Natural killer cell (primary cell): ENCODE data around the gene NFIC. TPM values are rescaled to one million over a fixed set of nuclear protein-coding genes. Genes with fewer than 3 reads are reported as not detected.

Source experiments
- ATAC-seq, 3 donors: fragments of 150-1000 bp in 2 of 3; fragments of 200-7000 bp in 1 of 3; cut with Tn5 transposase; 1 replicate in 1 of 3; 2 replicates in 2 of 3; pipeline ENCODE4 v1.10.0; 2021; ENCODE audit warnings: mild to moderate bottlenecking in 2 of 3, moderate library complexity in 2 of 3
- DNase-seq, 2 donors: peaks; one replicate each; pipeline versions ENCODE4 v3.0.0 to v3.0.0-alpha.2; 2013 to 2021; ENCODE audit warnings: mixed read lengths in 1 of 2
- H3K27ac ChIP-seq: one replicate; pipeline ENCODE4 v1.5.1; 2013; ENCODE audit warnings: mild to moderate bottlenecking, low read length
- H3K27me3 ChIP-seq: one replicate; pipeline ENCODE4 v1.6.1; 2013; ENCODE audit warnings: low read length; ENCODE audit not compliant: control insufficient read depth, insufficient read depth
- H3K36me3 ChIP-seq: one replicate; pipeline ENCODE4 v1.6.1; 2013; ENCODE audit warnings: low read length; ENCODE audit not compliant: control insufficient read depth, insufficient read depth
- H3K4me1 ChIP-seq: one replicate; pipeline ENCODE4 v1.6.1; 2013; ENCODE audit warnings: low read length; ENCODE audit not compliant: control insufficient read depth, insufficient read depth
- H3K4me3 ChIP-seq: one replicate; pipeline ENCODE4 v1.5.1; 2013; ENCODE audit warnings: low read length
- H3K9me3 ChIP-seq: one replicate; pipeline ENCODE4 v1.6.1; 2013; ENCODE audit warnings: low read length; ENCODE audit not compliant: control insufficient read depth, insufficient read depth
- H3K27ac Mint-ChIP-seq, 2 donors: one replicate each; pipeline ENCODE4 v1.8.0; 2022; ENCODE audit warnings: mild to moderate bottlenecking in 2 of 2, mixed read lengths in 2 of 2, moderate library complexity in 1 of 2
- H3K27me3 Mint-ChIP-seq, 2 donors: one replicate each; pipeline ENCODE4 v1.8.0; 2022; ENCODE audit warnings: low read depth in 2 of 2, mixed read lengths in 2 of 2
- H3K36me3 Mint-ChIP-seq: one replicate; pipeline ENCODE4 v1.8.0; 2022; ENCODE audit warnings: mixed read lengths
- H3K4me1 Mint-ChIP-seq, 2 donors: one replicate each; pipeline ENCODE4 v1.8.0; 2022; ENCODE audit warnings: mixed read lengths in 2 of 2
- H3K4me3 Mint-ChIP-seq: one replicate; pipeline ENCODE4 v1.8.0; 2022; ENCODE audit warnings: mild to moderate bottlenecking, moderate library complexity, mixed read lengths
- H3K9me3 Mint-ChIP-seq, 2 donors: one replicate each; pipeline ENCODE4 v1.8.0; 2022; ENCODE audit warnings: mixed read lengths in 2 of 2
- CTCF ChIP-seq: fragments of 200-600 bp; IDR thresholded peaks from one replicate; pipeline ENCODE4 v1.8.0; 2022; ENCODE audit warnings: antibody characterized with exemption
- WGBS: methylation state at CpG from one replicate; pipeline ENCODE4 v1.1.7; 2013; ENCODE audit warnings: missing lambda C conversion rate; ENCODE audit not compliant: insufficient coverage; 5-methylcytosine and 5-hydroxymethylcytosine counted together
- intact Hi-C: fragments of 100-400 bp; cut with micrococcal nuclease; formaldehyde crosslinking; loops from one replicate; pipeline ENCODE4 v1.14.2; 2022
- total RNA-seq, 4 donors: library from RNA; stranded (reverse); fragments of 120-200 nt in 1 of 4; gene quantifications; one replicate each; pipeline versions ENCODE4 v1.2.3 to v1.2.4, GENCODE V29; 2013 to 2022

The NFIC gene
- total RNA-seq, 3 donors from 2014 or later (not counting 1 experiment from before 2014, with no cell fraction given): 18.5 to 22.2 (median 20.6) TPM

DNA sequence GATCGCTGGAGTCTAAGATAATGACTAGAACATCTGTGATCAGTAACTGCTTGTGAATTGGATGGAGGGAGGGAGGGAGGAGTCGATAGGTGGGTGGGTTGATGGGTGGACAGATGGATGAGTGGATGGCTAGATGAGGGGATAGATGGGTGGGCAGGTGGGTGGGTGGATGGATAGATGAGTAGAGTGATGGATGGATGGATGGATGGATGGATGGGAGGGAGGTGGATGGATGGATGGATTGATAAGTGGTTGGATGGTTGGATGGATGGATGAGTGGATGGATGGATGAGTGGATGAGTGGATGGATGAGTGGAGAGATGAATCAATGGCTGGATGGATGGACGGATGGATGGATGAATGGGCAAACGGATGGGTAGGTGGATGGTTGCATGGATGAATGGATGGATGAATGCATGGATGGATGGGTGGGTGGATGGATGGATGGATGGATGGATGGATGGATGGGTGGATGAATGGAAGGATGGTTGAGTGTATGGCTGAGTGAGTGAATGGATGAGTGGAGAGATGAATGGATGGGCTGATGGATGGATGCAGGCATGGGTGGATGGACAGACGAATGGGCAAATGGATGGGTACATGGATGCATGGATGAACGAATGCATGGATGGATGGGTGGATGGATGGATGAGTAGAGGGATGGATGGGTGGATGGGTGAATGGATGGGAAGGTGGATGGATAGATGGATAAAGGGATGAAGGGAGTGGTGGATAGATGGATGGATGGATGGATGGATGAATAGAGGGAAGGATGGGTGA, 44.0 kb upstream of the NFIC start:
- ATAC-seq (no peak), DNase-seq (no peak)
- no peaks in the 10 kb centered on the region for H3K9me3 Mint-ChIP-seq
- H3K4me3 Mint-ChIP-seq: no peak overlapping the region
- peaks cover 13 to 21% of the 10 kb centered on the region in 2 donors for H3K27me3 Mint-ChIP-seq
- H3K36me3 Mint-ChIP-seq: no peaks in the 10 kb centered on the region
- no peaks in the 10 kb centered on the region for H3K4me1 Mint-ChIP-seq
- WGBS: 87% methylated on average over 6 of the region's 6 CpGs
- no peak overlapping the region for H3K4me3 ChIP-seq
- no peak overlapping the region for H3K27ac ChIP-seq
- H3K27me3 ChIP-seq: no peaks in the 10 kb centered on the region
- H3K36me3 ChIP-seq: no peaks in the 10 kb centered on the region
- intact Hi-C loops: no loop called here
- TF ChIP-seq CTCF: no peak
- H3K4me1 ChIP-seq: no peaks in the 10 kb centered on the region
- peak overlapping the region in 1 of 2 donors; percentile 2 for H3K27ac Mint-ChIP-seq
- no peaks in the 10 kb centered on the region for H3K9me3 ChIP-seq

- no peak overlapping the region for H3K27ac Mint-ChIP-seq
- H3K36me3 ChIP-seq: no peaks in the 10 kb centered on the region
- H3K27ac ChIP-seq: no peak overlapping the region
- intact Hi-C loops: no loop called here
- 79% methylated on average over 2 of the region's 2 CpGs for WGBS
- H3K4me3 Mint-ChIP-seq: no peak overlapping the region
- no peaks in the 10 kb centered on the region for H3K27me3 ChIP-seq
- no peaks in the 10 kb centered on the region for H3K9me3 Mint-ChIP-seq
- no peak for DNase-seq
- TF ChIP-seq CTCF: no peak
- H3K4me1 ChIP-seq: no peaks in the 10 kb centered on the region
- no peaks in the 10 kb centered on the region for H3K9me3 ChIP-seq
- no peaks in the 10 kb centered on the region for H3K36me3 Mint-ChIP-seq
- ATAC-seq: no peak
- no peaks in the 10 kb centered on the region for H3K4me1 Mint-ChIP-seq
- H3K4me3 ChIP-seq: no peak overlapping the region
- H3K27me3 Mint-ChIP-seq: peaks cover 13 to 21% of the 10 kb centered on the region in 2 donors
These were observed 43.4 kb upstream of the NFIC start for GRCh38 chr19:3323026-3323425.

DNA sequence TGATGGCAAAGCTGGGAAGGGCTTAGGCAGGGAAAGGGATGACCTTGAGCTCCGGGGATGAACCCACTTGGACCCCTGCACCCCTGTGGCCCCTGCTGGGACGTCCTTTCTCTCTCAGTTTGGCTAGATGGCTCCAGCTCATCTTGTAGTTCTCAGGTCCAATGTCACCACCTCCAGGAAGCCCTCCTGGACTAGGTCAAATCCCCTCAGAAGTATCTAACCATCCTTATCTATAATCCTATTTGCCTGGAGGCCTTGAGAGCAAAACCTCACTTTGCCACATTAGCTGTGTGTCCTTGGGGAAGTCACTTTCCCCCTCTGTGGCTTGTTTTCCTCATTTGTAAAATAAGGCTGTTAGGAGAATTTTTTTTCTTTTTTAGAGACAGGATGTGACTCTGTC, 42.7 kb upstream of the NFIC start:
- Histone ChIP-seq H3K9me3 (no peaks in the 10 kb centered on the region), H3K36me3 (no peaks in the 10 kb centered on the region), H3K4me3 (no peak overlapping the region), H3K4me1 (no peaks in the 10 kb centered on the region), H3K27me3 (no peaks in the 10 kb centered on the region), H3K27ac (no peak overlapping the region)
- peaks cover 13 to 21% of the 10 kb centered on the region in 2 donors for H3K27me3 Mint-ChIP-seq
- H3K27ac Mint-ChIP-seq: no peak overlapping the region
- no peaks in the 10 kb centered on the region for H3K4me1 Mint-ChIP-seq
- DNase-seq (no peak), ATAC-seq (no peak)
- intact Hi-C loops: no loop called here
- no peak for TF ChIP-seq CTCF
- no peaks in the 10 kb centered on the region for H3K9me3 Mint-ChIP-seq
- H3K36me3 Mint-ChIP-seq: no peaks in the 10 kb centered on the region
- 63% methylated on average over 2 of the region's 2 CpGs for WGBS
- H3K4me3 Mint-ChIP-seq: no peak overlapping the region
